ENCODE data around the gene TECPR2. TPM values are rescaled to one million over a fixed set of nuclear protein-coding genes. Genes with fewer than 3 reads are reported as not detected.

The TECPR2 gene
- total RNA-seq, 2 donors from 2014 or later, result 8.7 to 9.7 TPM

DNA sequence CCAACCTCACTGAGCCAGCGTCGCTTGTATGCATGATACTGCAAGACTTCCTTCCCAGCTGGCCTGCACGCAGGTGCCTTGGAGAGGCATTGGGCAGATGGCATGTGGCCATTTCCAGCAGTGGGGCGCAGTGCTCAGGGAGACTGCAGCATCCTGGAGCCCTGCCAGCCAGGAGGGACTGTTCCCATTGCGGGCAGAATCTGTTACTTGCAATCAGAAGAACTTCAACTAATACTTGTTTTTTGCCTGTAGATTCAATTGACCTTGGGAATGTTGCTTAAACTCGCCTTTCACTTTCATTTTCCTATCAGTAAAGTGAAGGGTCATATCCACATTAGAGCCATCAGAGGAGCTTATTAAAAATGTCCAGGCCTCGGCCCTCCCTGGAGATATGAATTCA is 117.0 kb downstream of the TECPR2 start:
- Mint-ChIP-seq H3K27me3 (ENCODE audit: low read depth) (no peaks in the 10 kb centered on the region), H3K9me3 (peaks cover 0 to 3% of the 10 kb centered on the region in 2 donors), H3K36me3 (ENCODE audit: insufficient read depth in 2 of 2) (peaks cover 0 to 4% of the 10 kb centered on the region in 2 donors), H3K27ac (no peak overlapping the region), H3K4me1 (ENCODE audit: low read depth) (no peaks in the 10 kb centered on the region), H3K4me3 (no peak overlapping the region)
- DNase-seq (no peak), ATAC-seq (replicated peaks in 1 of 2) (no peak)

DNA sequence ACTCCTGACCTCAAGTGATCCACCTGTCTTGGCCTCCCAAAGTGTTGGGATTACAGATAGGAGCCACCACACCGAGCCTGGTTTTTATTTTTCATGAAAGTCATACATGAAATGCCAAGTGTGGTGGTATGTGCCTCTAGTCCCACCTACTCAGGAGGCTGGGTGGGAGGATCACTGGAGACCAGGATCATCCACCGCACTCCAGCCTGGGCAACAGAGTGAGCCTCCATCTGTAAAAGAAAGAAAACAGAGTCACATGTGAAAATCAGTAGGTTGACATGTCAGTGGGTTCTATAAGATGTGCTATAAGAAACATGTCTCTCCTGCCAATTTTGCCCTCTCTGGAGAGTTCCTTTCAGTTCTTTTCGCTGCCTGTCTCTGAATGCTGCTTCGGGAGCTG is 118.6 kb downstream of the TECPR2 start:
- no peak overlapping the region for H3K4me3 Mint-ChIP-seq
- DNase-seq (no peak), ATAC-seq (replicated peaks in 1 of 2) (no peak)
- no peaks in the 10 kb centered on the region for H3K27me3 Mint-ChIP-seq (ENCODE audit: low read depth)
- H3K27ac Mint-ChIP-seq, result no peak overlapping the region
- peaks cover 0 to 4% of the 10 kb centered on the region in 2 donors for H3K36me3 Mint-ChIP-seq (ENCODE audit: insufficient read depth in 2 of 2)
- peaks cover 0 to 3% of the 10 kb centered on the region in 2 donors for H3K9me3 Mint-ChIP-seq
- H3K4me1 Mint-ChIP-seq (ENCODE audit: low read depth), result no peaks in the 10 kb centered on the region

DNA sequence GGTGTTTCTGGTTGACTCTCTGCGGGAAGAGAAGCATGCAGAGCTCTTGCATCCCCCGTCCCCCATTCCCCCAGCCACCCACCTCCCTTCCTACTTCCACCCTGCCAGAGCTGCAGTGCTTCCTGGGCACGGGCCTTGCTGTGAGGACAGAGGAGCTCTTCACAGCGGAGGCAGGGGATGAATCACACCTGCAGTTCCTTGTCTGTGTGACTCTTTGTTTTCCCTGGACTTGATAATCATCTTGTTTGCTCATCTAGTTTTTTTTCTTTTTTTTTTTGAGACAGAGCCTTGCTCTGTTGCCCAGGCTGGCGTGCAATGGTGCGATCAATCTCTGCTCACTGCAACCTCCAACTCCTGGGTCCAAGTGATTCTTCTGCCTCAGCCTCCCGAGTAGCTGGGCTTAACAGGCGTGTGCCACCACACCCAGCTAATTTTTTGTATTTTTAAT is 119.1 kb downstream of the TECPR2 start:
- Mint-ChIP-seq H3K9me3 (peaks cover 0 to 3% of the 10 kb centered on the region in 2 donors), H3K36me3 (ENCODE audit: insufficient read depth in 2 of 2) (peaks cover 0 to 4% of the 10 kb centered on the region in 2 donors), H3K4me1 (ENCODE audit: low read depth) (no peaks in the 10 kb centered on the region), H3K27me3 (ENCODE audit: low read depth) (no peaks in the 10 kb centered on the region), H3K27ac (no peak overlapping the region), H3K4me3 (no peak overlapping the region)
- no peak for ATAC-seq (replicated peaks in 1 of 2)
- DNase-seq, result no peak

DNA sequence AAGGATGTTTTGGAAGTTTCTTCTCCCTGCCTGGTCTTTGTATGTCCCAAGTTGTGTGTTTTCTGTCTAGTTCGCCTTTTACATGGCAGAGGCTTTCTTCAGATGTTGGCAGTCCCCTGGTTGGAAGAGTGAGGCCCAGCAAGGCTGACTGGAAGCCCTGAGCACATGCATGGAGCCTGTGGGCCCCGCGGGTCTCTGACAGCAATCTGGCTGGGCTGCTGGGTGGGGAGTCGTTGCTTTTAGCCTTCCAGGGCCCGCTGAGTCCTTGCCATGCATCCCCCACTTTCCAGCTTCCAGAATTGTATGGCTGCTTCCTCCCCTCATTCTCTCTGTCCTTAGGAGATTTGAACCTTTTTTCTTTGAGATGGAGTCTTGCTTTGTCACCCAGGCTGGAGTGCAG is 121.6 kb downstream of the TECPR2 start:
- no peaks in the 10 kb centered on the region for H3K27me3 Mint-ChIP-seq (ENCODE audit: low read depth)
- H3K9me3 Mint-ChIP-seq, result peaks cover 0 to 3% of the 10 kb centered on the region in 2 donors
- H3K27ac Mint-ChIP-seq, result no peak overlapping the region
- DNase-seq (no peak), ATAC-seq (replicated peaks in 1 of 2) (no peak)
- H3K4me3 Mint-ChIP-seq, result no peak overlapping the region
- H3K36me3 Mint-ChIP-seq (ENCODE audit: insufficient read depth in 2 of 2), result peaks cover 0 to 4% of the 10 kb centered on the region in 2 donors
- H3K4me1 Mint-ChIP-seq (ENCODE audit: low read depth), result no peaks in the 10 kb centered on the region

DNA sequence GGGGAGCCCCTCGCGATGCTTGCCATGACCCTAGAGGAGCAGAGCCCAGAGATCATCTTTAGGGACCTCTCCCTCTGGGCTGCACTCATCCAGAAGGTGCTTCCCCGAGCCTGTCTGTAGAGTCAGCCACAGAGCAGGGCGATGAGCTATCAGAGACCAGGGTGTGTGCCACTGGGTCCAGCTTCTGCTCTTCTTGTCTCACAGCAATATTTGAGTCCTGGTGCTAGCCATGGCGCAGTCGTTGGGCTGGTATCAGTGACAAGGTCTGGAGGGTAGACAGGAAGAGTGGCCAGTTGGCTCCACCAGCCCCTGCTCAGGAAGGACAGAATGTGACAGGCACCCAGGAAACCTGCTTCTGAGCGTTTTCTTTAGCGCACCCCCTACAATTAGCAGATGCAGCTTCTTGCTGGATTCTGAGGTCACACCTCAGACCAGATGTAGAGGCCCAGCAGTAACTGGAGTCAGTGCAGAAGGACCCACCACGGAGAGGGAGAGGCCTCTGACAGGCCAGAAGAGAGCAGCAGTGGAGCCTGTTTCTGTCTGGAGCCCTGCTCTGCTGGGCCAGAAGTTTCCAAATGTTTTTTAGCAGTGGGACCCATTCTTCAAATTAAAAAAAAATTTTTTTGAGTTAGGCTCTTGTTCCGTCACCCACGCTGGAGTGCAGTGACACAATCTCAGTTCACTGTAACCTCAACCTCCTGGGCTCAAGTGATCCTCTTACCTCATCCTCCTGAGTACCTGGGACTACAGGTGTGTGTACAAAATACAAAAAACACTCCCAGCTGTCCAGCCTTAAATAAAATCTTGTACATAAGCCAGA is 123.2 kb downstream of the TECPR2 start:
- no peak for DNase-seq
- H3K27me3 Mint-ChIP-seq (ENCODE audit: low read depth), result no peaks in the 10 kb centered on the region
- no peaks in the 10 kb centered on the region for H3K4me1 Mint-ChIP-seq (ENCODE audit: low read depth)
- ATAC-seq (replicated peaks in 1 of 2), result no peak
- peaks cover 0 to 4% of the 10 kb centered on the region in 2 donors for H3K36me3 Mint-ChIP-seq (ENCODE audit: insufficient read depth in 2 of 2)
- no peak overlapping the region for H3K27ac Mint-ChIP-seq
- H3K9me3 Mint-ChIP-seq, result peaks cover 0 to 3% of the 10 kb centered on the region in 2 donors
- no peak overlapping the region for H3K4me3 Mint-ChIP-seq

DNA sequence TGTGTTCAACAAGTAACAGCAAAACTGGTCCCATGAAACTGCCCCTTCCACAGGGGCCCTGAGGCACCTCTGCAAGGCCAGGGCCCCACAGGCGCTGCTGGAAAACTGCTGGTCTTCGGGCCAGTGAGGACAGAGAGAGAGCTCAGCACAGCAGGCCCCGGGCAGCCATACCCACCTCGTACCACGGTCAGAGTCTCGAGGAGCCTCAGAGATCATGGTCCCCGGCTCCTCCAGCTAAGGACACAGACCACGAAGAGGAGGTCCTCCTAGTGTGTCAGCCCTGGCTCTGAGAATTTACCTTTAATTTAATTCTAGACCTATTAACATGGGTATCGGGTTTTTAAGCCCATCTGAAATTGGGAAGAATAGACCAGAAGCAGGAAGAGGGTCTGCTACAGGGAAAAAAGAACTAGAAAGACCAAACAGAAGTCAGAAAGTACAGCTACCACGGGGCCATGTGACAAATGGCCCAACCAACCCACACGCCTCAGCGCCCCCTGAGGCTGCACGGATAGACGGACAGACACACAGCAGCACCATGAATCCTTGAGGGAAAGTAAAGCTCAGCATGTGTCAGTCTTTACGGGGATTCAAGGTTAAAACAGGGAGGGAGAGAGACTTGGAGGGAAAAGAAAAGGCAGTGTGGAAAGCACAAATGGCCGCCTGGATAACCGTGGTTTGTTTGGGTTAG is 123.9 kb downstream of the TECPR2 start:
- no peak overlapping the region for H3K4me3 Mint-ChIP-seq
- no peaks in the 10 kb centered on the region for H3K27me3 Mint-ChIP-seq (ENCODE audit: low read depth)
- no peak overlapping the region for H3K27ac Mint-ChIP-seq
- ATAC-seq (replicated peaks in 1 of 2) (no peak), DNase-seq (no peak)
- peaks cover 0 to 4% of the 10 kb centered on the region in 2 donors for H3K36me3 Mint-ChIP-seq (ENCODE audit: insufficient read depth in 2 of 2)
- H3K9me3 Mint-ChIP-seq, result peaks cover 0 to 3% of the 10 kb centered on the region in 2 donors
- H3K4me1 Mint-ChIP-seq (ENCODE audit: low read depth), result no peaks in the 10 kb centered on the region

DNA sequence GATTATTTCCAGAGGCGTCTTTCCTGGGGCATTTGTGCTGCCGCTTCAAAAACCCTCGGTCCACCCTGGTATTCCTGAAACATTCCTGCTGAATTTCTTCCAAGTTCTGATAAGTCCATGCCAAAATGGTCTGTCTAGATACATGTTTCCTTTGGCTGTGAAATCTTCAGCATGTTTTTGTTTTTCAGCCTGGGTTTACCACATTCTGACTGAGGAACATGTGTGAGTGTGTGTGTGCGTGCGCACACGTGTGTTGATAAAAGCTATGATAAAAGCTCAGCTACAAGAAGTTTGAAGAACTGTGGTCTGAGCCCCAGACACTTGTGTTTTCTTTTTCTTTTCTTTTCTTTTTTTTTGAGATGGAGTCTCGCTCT is 124.5 kb downstream of the TECPR2 start:
- Mint-ChIP-seq H3K4me1 (ENCODE audit: low read depth) (no peaks in the 10 kb centered on the region), H3K27ac (no peak overlapping the region), H3K27me3 (ENCODE audit: low read depth) (no peaks in the 10 kb centered on the region), H3K36me3 (ENCODE audit: insufficient read depth in 2 of 2) (peaks cover 0 to 4% of the 10 kb centered on the region in 2 donors), H3K4me3 (no peak overlapping the region), H3K9me3 (peaks cover 0 to 3% of the 10 kb centered on the region in 2 donors)
- ATAC-seq (replicated peaks in 1 of 2), result no peak
- no peak for DNase-seq

DNA sequence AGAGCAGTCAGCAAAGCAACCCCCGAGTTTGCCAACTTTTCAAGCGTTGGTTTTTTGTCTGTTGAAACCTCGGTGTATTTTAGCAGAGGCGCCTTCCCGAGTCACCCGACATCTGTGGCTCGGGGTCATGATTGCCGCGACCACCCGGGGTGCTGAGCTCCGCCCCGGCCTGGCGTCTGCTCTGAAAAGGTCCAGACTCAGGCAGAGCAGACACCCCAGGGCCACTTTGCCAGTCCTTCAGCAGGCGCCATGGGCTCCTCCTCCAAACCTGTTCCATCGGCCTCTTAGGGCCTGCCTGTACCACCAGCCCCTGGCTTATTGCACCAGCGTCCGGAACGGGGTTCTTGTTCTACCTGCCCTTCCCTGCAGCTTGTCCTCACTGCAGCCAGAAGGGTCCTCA is 127.7 kb downstream of the TECPR2 start:
- Mint-ChIP-seq H3K27me3 (ENCODE audit: low read depth) (no peaks in the 10 kb centered on the region), H3K4me3 (no peak overlapping the region), H3K9me3 (no peaks in the 10 kb centered on the region), H3K36me3 (ENCODE audit: insufficient read depth in 2 of 2) (no peaks in the 10 kb centered on the region), H3K4me1 (ENCODE audit: low read depth) (no peaks in the 10 kb centered on the region), H3K27ac (no peak overlapping the region)
- ATAC-seq (replicated peaks in 1 of 2) (no peak), DNase-seq (no peak)

DNA sequence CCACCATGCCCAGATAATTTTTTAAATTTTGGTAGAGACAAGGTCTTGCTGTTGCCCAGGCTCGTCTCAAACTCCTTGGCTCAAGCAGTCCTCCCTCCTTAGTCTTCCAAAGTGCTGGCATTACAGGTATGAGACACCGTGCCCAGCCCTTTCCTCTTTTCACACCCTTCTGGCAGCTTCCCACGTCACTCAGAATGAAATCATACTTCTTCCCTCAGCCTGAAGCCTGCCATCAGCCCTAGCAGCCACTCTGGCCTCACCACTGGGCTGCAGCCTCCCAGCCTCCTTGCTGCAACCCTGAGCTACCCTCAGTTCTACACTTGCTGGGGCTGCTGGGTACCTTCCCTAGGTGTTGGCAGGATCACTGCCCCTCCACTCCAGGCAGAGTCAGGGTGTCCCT is 128.6 kb downstream of the TECPR2 start:
- no peak for ATAC-seq (replicated peaks in 1 of 2)
- Mint-ChIP-seq H3K27ac (no peak overlapping the region), H3K4me3 (no peak overlapping the region), H3K36me3 (ENCODE audit: insufficient read depth in 2 of 2) (no peaks in the 10 kb centered on the region), H3K4me1 (ENCODE audit: low read depth) (no peaks in the 10 kb centered on the region), H3K9me3 (no peaks in the 10 kb centered on the region), H3K27me3 (ENCODE audit: low read depth) (no peaks in the 10 kb centered on the region)
- DNase-seq, result no peak

DNA sequence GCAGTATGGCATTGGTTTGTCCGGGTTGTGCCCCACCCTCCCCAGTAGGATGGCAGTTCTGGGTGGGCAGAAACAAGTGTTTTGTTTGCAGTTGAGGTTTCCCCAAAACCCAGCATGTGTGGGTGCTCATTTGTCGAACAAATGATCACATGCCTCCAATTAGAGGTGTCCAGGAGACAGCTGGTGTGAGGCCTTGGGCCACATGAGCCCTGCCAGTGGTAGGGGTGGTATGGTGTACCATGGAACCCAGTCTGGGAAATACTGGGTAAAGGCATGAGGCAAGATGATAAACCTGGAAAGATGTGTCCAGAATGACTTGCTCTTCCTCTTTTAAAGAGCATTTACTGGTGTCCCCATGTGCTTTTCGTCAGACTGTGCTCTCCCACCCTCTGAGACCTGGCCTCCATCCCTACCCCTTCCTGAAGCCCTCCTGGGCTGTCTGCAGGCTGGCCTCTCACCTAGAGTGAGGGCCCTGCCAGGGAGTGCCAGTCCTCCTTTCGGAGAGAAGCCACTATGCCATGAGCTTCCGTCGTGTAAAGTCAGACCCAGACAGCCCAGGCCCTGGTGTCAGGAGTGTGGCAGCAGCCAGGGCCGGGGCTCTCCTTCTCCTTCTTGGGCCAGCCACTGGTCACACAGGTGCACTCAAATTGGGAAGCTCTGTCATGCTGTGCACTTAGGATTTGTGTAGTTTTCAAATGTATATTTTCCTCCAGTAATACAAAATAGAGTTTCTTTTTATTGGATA is 129.2 kb downstream of the TECPR2 start:
- Mint-ChIP-seq H3K9me3 (no peaks in the 10 kb centered on the region), H3K27me3 (ENCODE audit: low read depth) (no peaks in the 10 kb centered on the region), H3K4me3 (no peak overlapping the region), H3K36me3 (ENCODE audit: insufficient read depth in 2 of 2) (no peaks in the 10 kb centered on the region), H3K27ac (no peak overlapping the region), H3K4me1 (ENCODE audit: low read depth) (no peaks in the 10 kb centered on the region)
- DNase-seq, result no peak
- ATAC-seq (replicated peaks in 1 of 2), result no peak

DNA sequence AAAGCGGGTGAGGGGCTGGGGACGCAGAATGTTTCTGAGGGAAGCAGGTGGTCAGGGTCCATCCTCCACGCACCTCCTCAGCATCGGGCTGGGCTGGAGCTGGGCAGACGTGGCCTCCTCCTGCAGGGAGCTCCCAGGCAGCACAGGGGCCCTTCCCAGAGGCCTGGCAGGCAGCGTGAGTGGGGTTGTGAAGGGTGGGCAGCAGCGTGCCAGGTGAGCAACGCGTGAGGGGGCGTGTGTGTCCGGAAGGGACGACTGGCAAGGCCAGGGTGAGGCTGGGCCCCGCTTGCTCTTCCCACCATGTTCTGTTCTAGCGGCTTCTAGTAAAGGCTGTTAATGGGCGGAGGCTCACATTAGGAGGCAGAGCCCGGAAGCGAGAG is 129.8 kb downstream of the TECPR2 start:
- Mint-ChIP-seq H3K9me3 (no peaks in the 10 kb centered on the region), H3K4me3 (no peak overlapping the region), H3K27me3 (ENCODE audit: low read depth) (no peaks in the 10 kb centered on the region), H3K27ac (no peak overlapping the region), H3K36me3 (ENCODE audit: insufficient read depth in 2 of 2) (no peaks in the 10 kb centered on the region), H3K4me1 (ENCODE audit: low read depth) (no peaks in the 10 kb centered on the region)
- DNase-seq (no peak), ATAC-seq (replicated peaks in 1 of 2) (no peak)

DNA sequence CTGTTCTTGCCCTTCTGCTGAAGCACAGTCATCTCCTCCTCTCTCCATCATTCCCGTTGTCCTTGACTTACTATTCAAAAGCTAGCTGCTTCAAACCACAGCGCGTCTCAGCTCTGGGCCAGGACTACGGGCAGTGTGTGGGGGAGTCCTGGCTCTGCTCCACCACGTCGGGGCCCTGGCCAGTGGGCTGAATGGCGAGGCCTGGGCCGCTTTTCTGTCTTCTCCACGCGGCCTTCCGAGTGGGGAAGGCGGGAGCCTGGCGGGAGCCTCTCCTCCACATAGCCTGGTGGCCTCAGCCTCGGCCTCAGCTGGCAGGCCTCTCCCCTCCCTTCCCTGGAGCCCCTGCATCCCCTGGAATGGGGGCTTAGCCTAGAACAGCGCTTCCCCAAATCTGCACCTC is 130.4 kb downstream of the TECPR2 start:
- DNase-seq, result no peak
- Mint-ChIP-seq H3K27ac (no peak overlapping the region), H3K4me3 (no peak overlapping the region), H3K4me1 (ENCODE audit: low read depth) (no peaks in the 10 kb centered on the region), H3K27me3 (ENCODE audit: low read depth) (no peaks in the 10 kb centered on the region), H3K9me3 (no peaks in the 10 kb centered on the region), H3K36me3 (ENCODE audit: insufficient read depth in 2 of 2) (no peaks in the 10 kb centered on the region)
- ATAC-seq (replicated peaks in 1 of 2), result no peak

DNA sequence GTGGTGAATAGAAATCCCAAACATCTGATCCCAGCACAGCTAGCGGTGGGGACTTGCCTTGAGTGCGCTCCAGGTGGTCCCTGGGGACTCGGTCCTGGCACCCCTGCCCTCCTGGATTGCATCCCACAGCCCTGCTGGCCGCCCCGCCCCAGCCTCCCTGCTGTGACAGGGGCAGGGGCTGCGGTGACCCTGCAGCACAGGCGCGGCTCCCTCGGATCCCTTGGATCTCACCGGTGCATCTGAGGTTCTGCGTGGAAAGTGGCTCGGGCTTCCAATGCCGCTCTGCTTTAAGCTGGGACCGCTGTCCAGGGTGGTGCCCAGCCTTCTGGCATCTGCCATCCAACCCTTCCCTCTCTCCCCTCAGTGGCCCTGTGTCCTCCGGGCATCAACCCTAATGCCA is 130.8 kb downstream of the TECPR2 start:
- Mint-ChIP-seq H3K4me1 (ENCODE audit: low read depth) (no peaks in the 10 kb centered on the region), H3K27ac (no peak overlapping the region), H3K27me3 (ENCODE audit: low read depth) (no peaks in the 10 kb centered on the region), H3K36me3 (ENCODE audit: insufficient read depth in 2 of 2) (no peaks in the 10 kb centered on the region), H3K4me3 (no peak overlapping the region), H3K9me3 (no peaks in the 10 kb centered on the region)
- no peak for ATAC-seq (replicated peaks in 1 of 2)
- DNase-seq, result no peak
